Panc1 (cell line): ENCODE data around the gene HTT.

Source experiments
- TF ChIP-seq, protein P1 (sequence below): fragments of 450-650 bp; IDR thresholded peaks from 2 replicates; pipeline ENCODE4 v1.5.1; 2017; ENCODE audit warnings: mild to moderate bottlenecking
- TF ChIP-seq, protein P2 (sequence below), 2 experiments: IDR thresholded peaks; 2 replicates each; pipeline ENCODE4 v1.6.1; 2011 to 2012; ENCODE audit warnings: low read depth in 2 of 2, control low read depth in 1 of 2, low read length in 1 of 2, mild to moderate bottlenecking in 1 of 2, moderate library complexity in 1 of 2; ENCODE audit not compliant: insufficient read depth in 1 of 2

DNA sequence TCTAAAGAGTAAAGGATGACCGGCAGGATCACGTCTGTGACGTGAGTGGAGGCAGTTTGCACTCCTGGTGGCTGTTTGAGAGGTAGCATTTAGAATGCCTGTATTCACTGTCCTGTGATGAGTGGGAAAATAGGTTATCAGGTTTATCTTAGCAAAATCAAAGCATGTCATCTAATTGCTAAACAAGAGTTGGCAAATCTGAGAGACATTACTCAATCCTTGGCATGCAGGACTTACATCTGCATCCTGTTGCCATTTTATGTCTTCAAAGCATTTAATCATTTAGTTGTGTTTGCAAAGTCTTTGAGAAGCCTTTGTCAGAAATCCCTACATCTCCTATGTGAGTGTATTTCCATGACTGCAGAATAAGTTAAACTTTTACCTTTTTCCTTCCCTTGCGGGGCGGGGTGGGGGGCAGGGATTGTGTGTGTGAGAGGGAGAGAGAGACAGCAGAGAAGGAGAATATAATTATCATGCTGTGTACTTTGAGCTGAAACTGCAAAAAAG lies 133.1 kb downstream of the HTT start:
- TF ChIP-seq, protein P1, sequence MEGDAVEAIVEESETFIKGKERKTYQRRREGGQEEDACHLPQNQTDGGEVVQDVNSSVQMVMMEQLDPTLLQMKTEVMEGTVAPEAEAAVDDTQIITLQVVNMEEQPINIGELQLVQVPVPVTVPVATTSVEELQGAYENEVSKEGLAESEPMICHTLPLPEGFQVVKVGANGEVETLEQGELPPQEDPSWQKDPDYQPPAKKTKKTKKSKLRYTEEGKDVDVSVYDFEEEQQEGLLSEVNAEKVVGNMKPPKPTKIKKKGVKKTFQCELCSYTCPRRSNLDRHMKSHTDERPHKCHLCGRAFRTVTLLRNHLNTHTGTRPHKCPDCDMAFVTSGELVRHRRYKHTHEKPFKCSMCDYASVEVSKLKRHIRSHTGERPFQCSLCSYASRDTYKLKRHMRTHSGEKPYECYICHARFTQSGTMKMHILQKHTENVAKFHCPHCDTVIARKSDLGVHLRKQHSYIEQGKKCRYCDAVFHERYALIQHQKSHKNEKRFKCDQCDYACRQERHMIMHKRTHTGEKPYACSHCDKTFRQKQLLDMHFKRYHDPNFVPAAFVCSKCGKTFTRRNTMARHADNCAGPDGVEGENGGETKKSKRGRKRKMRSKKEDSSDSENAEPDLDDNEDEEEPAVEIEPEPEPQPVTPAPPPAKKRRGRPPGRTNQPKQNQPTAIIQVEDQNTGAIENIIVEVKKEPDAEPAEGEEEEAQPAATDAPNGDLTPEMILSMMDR, result no peak
- TF ChIP-seq, protein P2, sequence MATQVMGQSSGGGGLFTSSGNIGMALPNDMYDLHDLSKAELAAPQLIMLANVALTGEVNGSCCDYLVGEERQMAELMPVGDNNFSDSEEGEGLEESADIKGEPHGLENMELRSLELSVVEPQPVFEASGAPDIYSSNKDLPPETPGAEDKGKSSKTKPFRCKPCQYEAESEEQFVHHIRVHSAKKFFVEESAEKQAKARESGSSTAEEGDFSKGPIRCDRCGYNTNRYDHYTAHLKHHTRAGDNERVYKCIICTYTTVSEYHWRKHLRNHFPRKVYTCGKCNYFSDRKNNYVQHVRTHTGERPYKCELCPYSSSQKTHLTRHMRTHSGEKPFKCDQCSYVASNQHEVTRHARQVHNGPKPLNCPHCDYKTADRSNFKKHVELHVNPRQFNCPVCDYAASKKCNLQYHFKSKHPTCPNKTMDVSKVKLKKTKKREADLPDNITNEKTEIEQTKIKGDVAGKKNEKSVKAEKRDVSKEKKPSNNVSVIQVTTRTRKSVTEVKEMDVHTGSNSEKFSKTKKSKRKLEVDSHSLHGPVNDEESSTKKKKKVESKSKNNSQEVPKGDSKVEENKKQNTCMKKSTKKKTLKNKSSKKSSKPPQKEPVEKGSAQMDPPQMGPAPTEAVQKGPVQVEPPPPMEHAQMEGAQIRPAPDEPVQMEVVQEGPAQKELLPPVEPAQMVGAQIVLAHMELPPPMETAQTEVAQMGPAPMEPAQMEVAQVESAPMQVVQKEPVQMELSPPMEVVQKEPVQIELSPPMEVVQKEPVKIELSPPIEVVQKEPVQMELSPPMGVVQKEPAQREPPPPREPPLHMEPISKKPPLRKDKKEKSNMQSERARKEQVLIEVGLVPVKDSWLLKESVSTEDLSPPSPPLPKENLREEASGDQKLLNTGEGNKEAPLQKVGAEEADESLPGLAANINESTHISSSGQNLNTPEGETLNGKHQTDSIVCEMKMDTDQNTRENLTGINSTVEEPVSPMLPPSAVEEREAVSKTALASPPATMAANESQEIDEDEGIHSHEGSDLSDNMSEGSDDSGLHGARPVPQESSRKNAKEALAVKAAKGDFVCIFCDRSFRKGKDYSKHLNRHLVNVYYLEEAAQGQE (IDR thresholded peaks at IDR 0.05; ENCODE audit: insufficient read depth in 1 of 2, low read depth in 2 of 2, low read length in 1 of 2), result no peak
